CD1c-positive myeloid dendritic cell (primary cell): ENCODE measurements around the gene ESAM.
A peak's percentile ranks its signal among the peaks of the same experiment; 100 is the strongest.

Source experiments
- DNase-seq: peaks from one replicate; pipeline ENCODE4 v3.0.0-alpha.2; 2016; ENCODE audit errors: extremely low spot score

Gene ESAM

GRCh38 chr11:124770959-124771358 lies 8.9 kb upstream of the ESAM start:
- DNase-seq = peak; percentile 50

- no peak for DNase-seq
These were observed 8.0 kb upstream of the ESAM start for GRCh38 chr11:124769806-124770774.

- DNase-seq = no peak
These were observed 6.8 kb upstream of the ESAM start for GRCh38 chr11:124768914-124769313.

DNA sequence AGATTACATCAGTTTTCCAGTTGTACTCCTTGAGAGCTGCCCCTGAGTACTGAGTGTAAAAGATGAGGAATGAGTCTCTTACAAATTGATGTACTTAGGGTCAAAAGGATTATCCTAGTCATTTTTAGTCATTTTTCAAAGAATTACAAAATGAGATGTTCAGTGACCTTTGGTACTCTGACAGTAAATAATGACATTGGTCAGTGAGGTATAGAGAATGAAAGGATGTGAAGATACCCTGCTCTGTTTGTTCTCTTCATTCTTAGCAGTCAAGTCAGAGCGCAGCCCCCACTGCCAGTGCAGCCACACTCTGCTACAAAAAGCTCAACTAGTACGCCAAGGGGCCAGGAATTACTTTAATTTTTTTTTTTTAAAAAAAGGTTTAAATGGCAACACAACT lies 4.1 kb upstream of the ESAM start:
- no peak for DNase-seq

DNA sequence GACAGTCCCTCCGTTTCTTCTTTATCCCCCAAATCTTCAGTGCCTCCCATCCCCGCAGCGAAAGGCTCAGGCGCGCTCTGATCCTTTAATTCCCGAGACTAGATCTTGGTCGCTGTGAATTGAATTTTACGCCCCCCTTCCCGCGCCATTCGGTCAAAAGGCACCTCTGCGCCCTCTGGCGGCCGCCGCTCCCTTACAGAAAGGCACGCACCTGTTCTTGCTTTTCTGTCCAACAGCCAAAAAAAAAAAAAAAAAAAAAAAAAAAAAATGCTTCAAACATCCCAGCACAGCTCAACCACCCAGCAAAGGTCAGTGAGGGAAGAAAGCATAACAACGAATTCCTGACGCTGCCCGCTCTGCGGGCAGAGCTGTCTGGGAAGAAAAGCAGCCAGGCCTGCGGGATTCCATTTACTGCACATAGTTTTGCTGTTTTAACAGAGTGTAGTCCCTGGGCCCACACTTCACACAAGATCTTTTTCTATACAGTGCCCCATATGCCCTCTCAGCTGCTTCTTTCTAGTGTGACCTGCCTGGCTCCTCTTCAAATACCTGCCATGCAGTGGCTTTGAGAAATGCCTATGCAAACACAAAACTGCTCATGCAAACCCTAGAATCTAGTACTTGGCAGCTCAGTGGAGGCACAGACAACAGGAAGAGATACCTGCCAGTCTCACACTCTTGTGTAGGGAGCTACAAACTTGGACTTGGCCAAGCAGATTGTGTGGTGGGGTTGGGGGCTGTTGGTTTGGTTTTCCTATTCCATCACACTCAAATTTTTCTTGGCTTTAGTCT lies 1.3 kb upstream of the ESAM start:
- peak; percentile 66 for DNase-seq

GRCh38 chr11:124762624-124763155 lies 600 bp upstream of the ESAM start:
- no peak for DNase-seq

DNA sequence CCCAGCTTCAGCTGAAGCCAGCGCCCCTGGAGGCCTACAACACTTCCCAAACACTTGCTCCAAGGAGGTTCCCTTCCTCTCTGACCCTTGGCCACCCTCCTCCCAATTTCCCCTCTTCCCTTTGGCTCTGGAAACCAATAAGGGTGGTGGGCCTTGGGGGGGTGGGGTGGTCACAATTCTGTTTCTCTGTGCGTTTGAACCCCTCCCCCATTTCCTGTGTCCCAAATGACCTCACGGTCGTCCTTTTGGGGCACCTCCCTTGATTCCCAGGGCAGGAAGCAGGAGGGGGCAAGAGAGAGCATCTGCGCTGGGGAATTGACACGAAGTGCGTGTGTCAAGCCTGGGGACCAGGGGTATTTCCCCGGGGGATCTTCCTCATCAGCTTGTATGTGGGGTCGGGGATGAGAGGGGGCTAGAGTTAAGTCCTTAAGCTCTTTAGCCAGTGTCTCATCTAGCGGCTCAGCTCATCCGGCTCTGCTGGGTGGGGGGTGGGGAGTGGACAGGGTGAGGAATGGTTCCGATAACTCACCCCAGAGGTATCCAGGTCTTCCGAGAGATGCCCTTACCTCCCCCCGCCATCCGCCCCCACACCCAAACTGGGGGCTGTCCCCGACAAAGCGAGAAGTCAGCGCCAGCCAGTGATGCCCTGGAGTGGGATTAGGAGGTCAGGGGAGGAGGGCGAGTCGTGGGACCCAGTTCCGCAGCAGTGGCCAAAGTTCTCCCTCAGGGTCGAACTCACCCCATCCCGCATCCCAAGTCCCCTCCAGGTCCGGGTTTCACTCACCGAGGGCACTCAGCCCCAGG lies 587 bp downstream of the ESAM start:
- DNase-seq = no peak

- no peak for DNase-seq
These were observed 1.3 kb downstream of the ESAM start for GRCh38 chr11:124760806-124761205.

- DNase-seq = no peak
These were observed 1.9 kb downstream of the ESAM start for GRCh38 chr11:124760205-124760652.

DNA sequence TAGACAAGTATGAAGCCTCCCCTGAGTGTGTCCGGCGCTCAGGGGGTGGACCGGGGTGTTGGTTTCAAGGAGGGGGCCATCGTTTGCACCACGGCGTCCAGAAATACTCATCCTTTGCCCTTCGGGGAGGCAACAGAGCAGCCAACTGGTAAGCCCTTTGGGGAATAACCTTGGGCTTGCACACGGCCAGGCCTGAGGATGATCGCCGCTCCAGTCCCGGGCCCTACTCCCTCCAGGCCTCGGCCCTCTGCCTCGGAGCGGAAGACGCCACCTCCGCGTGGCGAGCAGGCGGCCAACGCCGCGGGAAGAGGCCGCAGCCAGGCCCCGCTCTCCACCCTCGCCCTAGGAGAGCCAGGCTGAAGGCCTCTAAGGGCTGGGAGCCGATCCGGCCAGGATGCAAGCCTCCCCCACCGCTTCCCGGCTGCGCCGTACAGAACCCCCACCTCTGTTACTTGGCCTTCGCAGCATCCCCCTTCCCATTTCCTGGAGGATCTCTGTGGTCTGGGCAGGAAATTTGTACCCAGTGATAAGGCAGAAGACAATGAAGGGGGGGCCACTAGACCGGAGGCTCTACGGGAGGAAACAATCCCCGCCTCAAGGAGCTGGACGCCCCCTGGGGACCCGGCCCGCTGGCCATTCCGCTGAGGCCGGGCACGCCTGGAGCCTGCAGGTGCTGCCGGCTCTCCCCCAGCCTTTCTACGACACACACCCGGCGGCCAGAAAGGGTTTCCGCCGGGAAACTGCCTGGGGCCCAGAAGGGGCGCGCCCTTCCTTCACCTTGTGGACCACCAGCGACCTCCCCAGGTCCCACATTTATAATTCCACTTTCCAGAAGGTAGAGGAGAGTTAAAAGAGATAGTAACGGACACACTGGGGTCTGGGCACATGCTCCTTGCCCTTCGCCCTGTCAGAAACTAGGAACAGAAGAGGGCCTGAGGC lies 2.6 kb downstream of the ESAM start:
- DNase-seq = no peak

- peak; percentile 93 for DNase-seq
These were observed 3.5 kb downstream of the ESAM start for GRCh38 chr11:124758355-124759265.

- DNase-seq = no peak
These were observed 4.8 kb downstream of the ESAM start for GRCh38 chr11:124757320-124757719.

DNA sequence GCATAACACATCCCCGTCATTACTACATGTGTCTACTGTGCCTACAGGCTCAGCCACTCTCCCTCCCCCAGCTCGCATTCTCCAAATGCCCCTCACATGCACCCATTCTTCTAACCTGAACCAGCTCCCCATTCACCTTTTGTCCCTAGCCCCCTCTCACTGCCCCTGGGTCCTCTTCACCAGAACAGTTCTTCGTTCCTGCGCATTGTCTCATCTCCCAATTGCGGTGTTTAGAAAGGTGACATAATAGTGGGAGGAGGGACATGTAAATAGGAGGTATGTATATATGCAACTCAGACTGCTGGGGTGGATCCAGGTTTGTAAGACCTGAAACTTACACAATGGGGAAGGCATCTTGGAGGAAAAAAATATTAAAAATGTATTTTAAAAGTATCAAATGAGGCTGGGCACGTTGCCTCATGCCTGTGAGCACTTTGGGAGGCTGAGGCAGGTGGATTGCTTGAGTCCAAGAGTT lies 5.3 kb downstream of the ESAM start:
- no peak for DNase-seq

GRCh38 chr11:124756033-124756752 lies 5.9 kb downstream of the ESAM start:
- DNase-seq = no peak

DNA sequence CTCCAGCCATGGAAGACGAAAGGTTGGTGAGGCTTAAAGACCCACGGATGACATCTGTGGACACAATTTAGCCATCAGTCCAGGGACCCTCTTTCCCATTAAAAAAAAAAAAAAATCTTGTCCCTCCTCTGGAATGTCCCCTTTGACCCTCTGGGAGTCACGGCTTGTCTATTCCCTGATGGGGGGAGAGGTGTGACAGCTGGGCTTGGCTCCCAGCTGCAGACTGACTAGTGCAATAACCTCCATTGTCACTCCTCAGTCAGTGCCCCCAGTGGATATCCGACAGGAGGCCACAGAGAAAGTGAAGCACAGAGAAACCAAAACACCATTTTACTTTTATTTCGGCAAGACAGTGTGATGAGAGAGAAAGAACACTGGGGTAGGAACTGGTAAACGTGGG lies 7.4 kb downstream of the ESAM start:
- no peak for DNase-seq

- DNase-seq = no peak
These were observed 7.8 kb downstream of the ESAM start for GRCh38 chr11:124754309-124754708.

DNA sequence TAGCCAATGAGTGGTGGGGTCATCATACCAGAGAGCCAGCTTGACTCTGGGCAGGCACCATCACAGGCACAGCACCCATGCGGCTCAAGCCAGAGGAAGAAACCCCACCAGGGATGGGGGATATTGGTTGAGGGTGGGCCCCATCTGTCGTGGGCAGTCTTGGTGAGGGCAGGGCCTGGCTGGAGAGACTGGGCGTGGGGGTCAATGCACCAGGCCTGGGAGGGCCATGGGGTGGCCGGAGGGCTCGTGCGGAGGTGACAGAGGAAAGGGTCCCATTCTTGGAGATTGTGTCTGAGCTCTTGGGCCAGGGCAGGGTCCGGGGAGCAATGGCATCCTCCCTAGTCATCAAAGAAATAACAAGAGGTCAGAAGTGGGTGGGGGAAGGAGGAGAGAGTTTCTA lies 8.5 kb downstream of the ESAM start:
- DNase-seq = no peak

DNA sequence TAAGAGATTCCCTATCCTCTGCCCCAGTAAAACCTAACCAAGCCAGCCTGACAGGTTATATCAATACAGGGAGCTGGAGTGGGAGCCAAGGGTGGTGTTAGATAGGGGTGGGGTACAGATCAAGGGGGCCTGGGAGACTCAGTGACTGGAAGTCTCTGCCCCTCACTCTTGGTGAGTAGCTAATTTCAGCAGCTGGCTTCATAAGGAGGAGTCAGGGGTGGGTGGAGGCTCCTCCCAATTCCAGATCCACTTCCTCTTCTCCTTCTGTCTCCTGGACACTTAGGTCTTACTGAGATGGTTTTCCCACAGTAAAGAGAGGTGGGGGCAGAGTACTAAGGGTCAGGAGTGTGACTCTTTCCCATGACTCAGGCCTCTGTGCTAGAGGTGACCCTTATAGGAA lies 8.9 kb downstream of the ESAM start:
- peak; percentile 71 for DNase-seq
